Measurements from ENCODE around the gene GGACT.
"Not testable (repeated sequence)": the region's sequence is repeated elsewhere in the genome, so short reads cannot be mapped to it uniquely, and the experiment has no call there.

Gene GGACT

DNA sequence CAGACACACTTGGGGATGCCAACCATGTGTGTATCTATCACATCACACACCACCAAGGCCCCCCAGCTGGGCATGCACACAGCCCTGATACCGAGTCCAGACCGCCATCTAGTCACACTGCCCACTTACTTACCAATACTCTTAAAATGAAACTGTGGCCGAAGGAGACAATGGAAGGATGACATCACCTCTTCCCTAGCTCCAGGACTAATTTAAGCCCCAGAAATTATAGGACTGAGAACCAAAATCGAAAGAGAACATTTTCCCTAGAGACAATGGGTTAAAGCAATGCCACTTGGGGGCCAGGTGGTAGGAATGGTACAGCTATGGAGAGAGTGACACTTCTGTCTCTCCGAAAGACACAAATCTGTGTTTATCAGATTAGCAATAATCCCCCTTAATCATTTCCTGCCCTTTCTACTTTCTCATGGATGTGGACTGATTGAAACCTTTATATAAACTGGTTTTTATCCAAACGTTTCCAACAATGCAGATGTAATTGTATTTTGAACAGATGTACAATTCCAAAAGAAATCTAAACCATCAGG lies 663 bp upstream of the GGACT start:
- peak overlapping the region; percentile 83 for H3K27ac Mint-ChIP-seq
- peak overlapping the region; percentile 89 for H3K4me3 Mint-ChIP-seq
- no peaks in the 10 kb centered on the region for H3K27me3 Mint-ChIP-seq
- peaks cover 5% of the 10 kb centered on the region for H3K4me1 Mint-ChIP-seq
- no peaks in the 10 kb centered on the region for H3K9me3 Mint-ChIP-seq
- ATAC-seq (ENCODE audit: low read depth): no peak
- no peak for DNase-seq (ENCODE audit: low spot score in 2 of 2)
- no peaks in the 10 kb centered on the region for H3K36me3 Mint-ChIP-seq

- peaks cover 14% of the 10 kb centered on the region for H3K36me3 Mint-ChIP-seq
- no peak overlapping the region for H3K4me3 Mint-ChIP-seq
- H3K9me3 Mint-ChIP-seq: no peaks in the 10 kb centered on the region
- H3K27me3 Mint-ChIP-seq: no peaks in the 10 kb centered on the region
- H3K4me1 Mint-ChIP-seq: peaks cover 5% of the 10 kb centered on the region
- H3K27ac Mint-ChIP-seq: peak overlapping the region; percentile 47
- DNase-seq (ENCODE audit: low spot score in 2 of 2) (no peak), ATAC-seq (ENCODE audit: low read depth) (no peak)
Observed at GRCh38 chr13:100584896-100585295, 3.7 kb downstream of the GGACT start.

GRCh38 chr13:100581504-100581903 lies 7.1 kb downstream of the GGACT start:
- Mint-ChIP-seq H3K9me3 (no peaks in the 10 kb centered on the region), H3K27ac (no peak overlapping the region), H3K36me3 (peaks cover 24% of the 10 kb centered on the region), H3K4me3 (no peak overlapping the region), H3K4me1 (no peaks in the 10 kb centered on the region), H3K27me3 (no peaks in the 10 kb centered on the region)
- DNase-seq (ENCODE audit: low spot score in 2 of 2) (no peak), ATAC-seq (ENCODE audit: low read depth) (no peak)

DNA sequence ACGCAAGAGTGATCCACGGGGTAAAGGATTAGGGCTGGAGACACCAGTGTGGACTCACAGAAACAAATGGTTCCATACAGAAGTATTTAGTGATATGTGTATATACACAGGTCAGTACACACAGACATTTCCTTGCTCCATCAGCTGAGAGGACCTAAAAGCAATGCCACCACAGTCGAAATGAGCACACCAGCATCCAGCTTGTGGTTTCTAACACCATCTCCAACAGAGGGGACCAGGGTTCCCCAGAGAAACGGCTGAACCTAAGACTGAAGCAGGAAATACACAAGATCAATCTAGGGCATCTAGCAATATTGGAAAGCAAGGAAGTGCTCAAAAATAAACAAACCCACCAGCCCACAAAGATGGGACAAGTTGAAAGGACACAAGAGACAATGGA lies 7.6 kb downstream of the GGACT start:
- Mint-ChIP-seq H3K36me3 (peaks cover 24% of the 10 kb centered on the region), H3K9me3 (no peaks in the 10 kb centered on the region)
- no peak for DNase-seq (ENCODE audit: low spot score in 2 of 2)

GRCh38 chr13:100580045-100580444 lies 8.5 kb downstream of the GGACT start:
- DNase-seq (ENCODE audit: low spot score in 2 of 2) (no peak), ATAC-seq (ENCODE audit: low read depth) (no peak)
- no peak overlapping the region for H3K4me3 Mint-ChIP-seq
- no peaks in the 10 kb centered on the region for H3K27me3 Mint-ChIP-seq
- peaks cover 24% of the 10 kb centered on the region for H3K36me3 Mint-ChIP-seq
- no peak overlapping the region for H3K27ac Mint-ChIP-seq
- H3K4me1 Mint-ChIP-seq: no peaks in the 10 kb centered on the region
- no peaks in the 10 kb centered on the region for H3K9me3 Mint-ChIP-seq

More for the DNA sequence above, 7.6 kb downstream of the GGACT start:
- Mint-ChIP-seq H3K27me3 (no peaks in the 10 kb centered on the region), H3K27ac (no peak overlapping the region), H3K4me3 (no peak overlapping the region), H3K4me1 (no peaks in the 10 kb centered on the region)
- ATAC-seq (ENCODE audit: low read depth): no peak

GRCh38 chr13:100577239-100577638 lies 11.3 kb downstream of the GGACT start:
- H3K4me3 Mint-ChIP-seq; DNase-seq (ENCODE audit: low spot score in 2 of 2); H3K4me1 Mint-ChIP-seq; H3K27ac Mint-ChIP-seq; H3K27me3 Mint-ChIP-seq; H3K9me3 Mint-ChIP-seq; ATAC-seq (ENCODE audit: low read depth): not testable (repeated sequence)
- H3K36me3 Mint-ChIP-seq: peaks cover 20% of the 10 kb centered on the region

DNA sequence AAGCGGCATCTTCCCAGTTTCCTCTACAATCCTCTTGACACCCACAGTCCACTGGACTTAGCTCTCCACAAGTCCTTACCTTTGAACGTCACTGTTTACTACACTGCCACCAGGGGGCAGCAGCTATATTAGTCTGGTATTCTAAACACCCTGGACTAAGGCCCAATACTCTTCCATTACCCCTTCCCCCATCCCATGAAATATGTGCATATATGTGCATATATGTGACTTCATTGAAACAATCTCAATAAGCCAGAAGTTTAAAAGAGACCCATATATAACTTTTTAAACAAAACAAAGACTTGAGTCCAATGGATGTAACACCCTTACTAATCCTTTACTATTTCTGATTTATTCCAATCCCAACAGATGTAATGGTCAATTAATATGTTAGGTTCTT lies 15.5 kb downstream of the GGACT start:
- no peak overlapping the region for H3K27ac Mint-ChIP-seq

GRCh38 chr13:100566543-100566942 lies 22.0 kb downstream of the GGACT start:
- Mint-ChIP-seq H3K27me3 (no peaks in the 10 kb centered on the region), H3K36me3 (peaks cover 28% of the 10 kb centered on the region), H3K4me1 (no peaks in the 10 kb centered on the region), H3K9me3 (no peaks in the 10 kb centered on the region), H3K4me3 (no peak overlapping the region), H3K27ac (no peak overlapping the region)
- ATAC-seq (ENCODE audit: low read depth) (no peak), DNase-seq (ENCODE audit: low spot score in 2 of 2) (no peak)

More for the DNA sequence above, 15.5 kb downstream of the GGACT start:
- ATAC-seq (ENCODE audit: low read depth) (peak; percentile 72), DNase-seq (ENCODE audit: low spot score in 2 of 2) (peak; percentile 60 to 70)
- H3K27me3 Mint-ChIP-seq: no peaks in the 10 kb centered on the region
- no peak overlapping the region for H3K4me3 Mint-ChIP-seq
- no peaks in the 10 kb centered on the region for H3K9me3 Mint-ChIP-seq
- H3K4me1 Mint-ChIP-seq: peaks cover 3% of the 10 kb centered on the region
- peaks cover 12% of the 10 kb centered on the region for H3K36me3 Mint-ChIP-seq

DNA sequence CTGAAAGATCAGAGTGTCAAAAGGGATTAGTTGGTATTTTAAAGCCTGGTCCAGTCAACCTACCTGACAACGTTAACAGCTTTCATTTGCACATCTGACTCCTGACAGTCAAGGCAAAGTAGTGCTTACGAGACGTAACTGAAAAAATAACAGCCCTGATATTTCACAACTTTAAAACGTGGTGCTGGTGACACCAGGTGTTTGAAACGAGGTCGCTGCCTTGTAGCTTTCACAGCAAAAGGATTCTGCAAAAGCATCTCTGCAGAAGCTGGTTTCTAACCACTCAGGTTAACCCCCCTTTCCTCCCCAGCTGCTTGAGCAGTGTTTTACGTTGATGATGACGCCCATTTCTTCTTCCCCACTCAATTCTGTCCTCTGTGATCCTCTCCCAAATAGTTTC lies 23.3 kb downstream of the GGACT start:
- no peak for ATAC-seq (ENCODE audit: low read depth)

GRCh38 chr13:100564444-100565223 lies 24.0 kb downstream of the GGACT start:
- H3K27me3 Mint-ChIP-seq: no peaks in the 10 kb centered on the region
- H3K27ac Mint-ChIP-seq: no peak overlapping the region
- peaks cover 2% of the 10 kb centered on the region for H3K4me1 Mint-ChIP-seq
- no peak overlapping the region for H3K4me3 Mint-ChIP-seq
- peaks cover 23% of the 10 kb centered on the region for H3K36me3 Mint-ChIP-seq
- DNase-seq (ENCODE audit: low spot score in 2 of 2) (no peak), ATAC-seq (ENCODE audit: low read depth) (no peak)
- H3K9me3 Mint-ChIP-seq: no peaks in the 10 kb centered on the region

More for the DNA sequence above, 23.3 kb downstream of the GGACT start:
- Mint-ChIP-seq H3K27me3 (no peaks in the 10 kb centered on the region), H3K4me1 (no peaks in the 10 kb centered on the region), H3K27ac (no peak overlapping the region), H3K4me3 (no peak overlapping the region), H3K9me3 (no peaks in the 10 kb centered on the region), H3K36me3 (peaks cover 27% of the 10 kb centered on the region)
- no peak for DNase-seq (ENCODE audit: low spot score in 2 of 2)

DNA sequence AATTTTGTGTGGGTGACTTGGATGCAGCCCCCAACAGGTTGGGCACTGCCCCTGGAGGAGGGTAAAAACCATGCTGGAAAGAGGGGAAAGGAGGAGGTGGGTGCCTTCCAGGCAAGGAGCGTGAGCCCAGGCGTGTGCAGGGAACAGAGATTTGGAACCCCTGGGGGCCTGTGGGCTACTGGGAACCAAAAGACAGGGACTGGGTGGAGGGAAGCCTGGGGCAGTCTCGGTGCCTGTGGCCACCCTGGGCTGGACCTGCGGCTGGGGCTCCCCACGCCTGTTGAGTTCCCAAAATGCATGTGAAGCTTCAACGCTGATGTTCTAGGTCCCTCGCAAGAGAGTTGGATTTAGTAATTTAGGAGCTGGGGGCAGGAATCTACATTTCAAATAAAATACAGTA lies 24.8 kb downstream of the GGACT start:
- H3K27ac Mint-ChIP-seq: no peak overlapping the region
- no peak overlapping the region for H3K4me3 Mint-ChIP-seq
- no peak for ATAC-seq (ENCODE audit: low read depth)
- H3K9me3 Mint-ChIP-seq: no peaks in the 10 kb centered on the region
- no peaks in the 10 kb centered on the region for H3K27me3 Mint-ChIP-seq
- H3K4me1 Mint-ChIP-seq: peaks cover 2% of the 10 kb centered on the region
- H3K36me3 Mint-ChIP-seq: peaks cover 22% of the 10 kb centered on the region
- no peak for DNase-seq (ENCODE audit: low spot score in 2 of 2)

GRCh38 chr13:100561599-100562204 lies 26.9 kb downstream of the GGACT start:
- Mint-ChIP-seq H3K36me3 (peaks cover 14% of the 10 kb centered on the region), H3K9me3 (no peaks in the 10 kb centered on the region), H3K4me3 (no peak overlapping the region), H3K27ac (no peak overlapping the region), H3K4me1 (peaks cover 2% of the 10 kb centered on the region), H3K27me3 (no peaks in the 10 kb centered on the region)
- no peak for ATAC-seq (ENCODE audit: low read depth)
- no peak for DNase-seq (ENCODE audit: low spot score in 2 of 2)

- Mint-ChIP-seq H3K4me1 (peaks cover 2% of the 10 kb centered on the region), H3K27me3 (no peaks in the 10 kb centered on the region), H3K9me3 (no peaks in the 10 kb centered on the region), H3K36me3 (peaks cover 8% of the 10 kb centered on the region), H3K27ac (no peak overlapping the region), H3K4me3 (no peak overlapping the region)
- DNase-seq (ENCODE audit: low spot score in 2 of 2) (no peak), ATAC-seq (ENCODE audit: low read depth) (no peak)
Observed at GRCh38 chr13:100561158-100561499, 27.5 kb downstream of the GGACT start.

DNA sequence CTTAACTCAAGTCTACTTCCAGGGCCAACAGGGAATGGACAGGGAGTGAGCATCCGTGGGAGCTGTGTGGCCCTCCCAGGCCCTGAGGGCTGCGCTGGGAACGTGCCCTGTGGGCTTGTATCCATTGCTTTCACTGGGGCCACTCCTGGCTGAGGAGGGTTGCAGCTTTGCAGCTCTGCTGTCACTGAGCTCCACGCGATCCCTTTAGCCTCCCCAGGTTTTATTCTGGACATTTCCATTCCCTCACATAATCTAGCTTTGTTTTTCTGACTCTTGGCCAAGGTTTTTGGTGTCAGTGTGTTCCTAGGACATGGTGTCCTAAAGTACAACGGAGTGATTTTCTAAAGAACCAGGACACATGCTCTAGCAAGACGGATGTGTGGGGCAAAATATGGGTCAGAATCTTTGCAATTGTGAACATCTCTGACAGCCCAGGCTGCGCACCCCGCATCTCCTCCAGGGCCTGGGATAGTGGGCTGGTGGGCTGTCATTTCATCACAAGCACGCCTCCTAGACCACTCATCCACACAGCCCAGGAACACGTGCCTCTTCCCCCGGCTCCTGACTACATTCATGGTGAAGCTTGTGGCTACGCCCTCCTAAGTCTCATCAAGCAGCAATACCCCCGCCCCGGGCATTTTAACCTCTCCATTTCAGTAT lies 28.0 kb downstream of the GGACT start:
- DNase-seq (ENCODE audit: low spot score in 2 of 2) (no peak), ATAC-seq (ENCODE audit: low read depth) (no peak)
- peaks cover 2% of the 10 kb centered on the region for H3K4me1 Mint-ChIP-seq
- no peaks in the 10 kb centered on the region for H3K9me3 Mint-ChIP-seq
- no peaks in the 10 kb centered on the region for H3K27me3 Mint-ChIP-seq
- peaks cover 5% of the 10 kb centered on the region for H3K36me3 Mint-ChIP-seq
- no peak overlapping the region for H3K27ac Mint-ChIP-seq
- no peak overlapping the region for H3K4me3 Mint-ChIP-seq
